Globus pallidus (tissue), 1 donor: ENCODE measurements around the gene REXO2.
A peak's percentile ranks its signal among the peaks of the same experiment; 100 is the strongest.

ENCODE experiments used
- DNase-seq: peaks from one replicate; pipeline ENCODE4 v3.0.0-alpha.2; 2015; ENCODE audit warnings: low spot score

REXO2 gene

DNA sequence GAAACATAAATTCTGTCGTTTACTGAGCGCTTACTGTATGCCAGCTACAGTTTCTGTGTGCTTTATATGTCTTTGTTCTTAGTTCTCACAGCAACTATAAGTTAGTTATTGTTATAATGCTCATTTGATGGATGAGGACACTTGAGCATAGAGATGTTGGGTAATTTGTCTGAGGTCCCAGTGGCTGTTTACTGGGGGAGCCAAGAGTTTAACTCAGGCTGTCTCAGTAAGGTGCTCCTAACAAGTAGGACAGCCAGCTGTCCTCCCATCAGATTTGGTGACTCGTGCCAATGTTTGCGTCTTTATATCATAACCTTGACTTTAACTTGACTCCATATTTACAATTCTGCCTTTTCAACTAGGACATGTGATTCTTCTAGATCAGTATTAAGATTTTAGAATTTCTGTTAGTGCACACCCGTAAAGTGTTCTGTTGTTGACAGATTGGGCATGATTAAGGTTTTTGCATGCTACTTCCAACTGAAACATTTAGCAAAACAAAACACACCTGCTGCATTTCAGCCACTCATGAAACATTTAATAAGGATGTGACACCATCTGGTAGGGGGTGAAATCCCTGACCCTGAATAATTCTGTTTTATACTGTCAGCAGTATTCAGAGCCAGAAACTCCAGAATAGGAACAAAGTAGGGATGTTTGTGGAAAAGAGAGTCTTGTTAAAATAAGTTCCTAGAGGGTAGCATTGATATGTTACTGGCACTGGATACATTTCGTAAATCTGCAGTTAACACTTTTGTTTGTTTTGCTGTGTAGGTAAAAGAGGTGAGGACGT lies 1.9 kb downstream of the REXO2 start:
- DNase-seq, result no peak

- DNase-seq, result no peak
Measured at GRCh38 chr11:114441921-114442320, 2.7 kb downstream of the REXO2 start.

DNA sequence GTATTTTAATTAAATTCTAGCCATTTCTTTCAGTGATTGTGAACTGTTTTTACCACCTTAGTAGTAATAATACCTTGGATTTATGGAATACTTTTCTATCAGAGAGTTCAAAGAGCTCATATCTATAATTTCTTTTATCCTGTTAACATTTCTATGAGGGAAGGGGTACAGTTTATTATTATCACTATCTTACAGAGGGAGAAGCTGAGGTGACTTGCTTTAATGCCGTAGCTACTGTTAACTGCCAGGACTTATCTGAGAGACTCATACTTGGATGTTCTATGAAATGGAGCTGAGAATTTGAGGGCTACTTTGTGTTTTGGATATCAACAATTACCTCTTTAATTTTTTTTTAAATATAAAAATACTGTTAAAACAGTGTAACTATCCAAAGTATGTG lies 3.3 kb downstream of the REXO2 start:
- DNase-seq, result no peak

- no peak for DNase-seq
Measured at GRCh38 chr11:114447444-114447843, 8.2 kb downstream of the REXO2 start.

DNA sequence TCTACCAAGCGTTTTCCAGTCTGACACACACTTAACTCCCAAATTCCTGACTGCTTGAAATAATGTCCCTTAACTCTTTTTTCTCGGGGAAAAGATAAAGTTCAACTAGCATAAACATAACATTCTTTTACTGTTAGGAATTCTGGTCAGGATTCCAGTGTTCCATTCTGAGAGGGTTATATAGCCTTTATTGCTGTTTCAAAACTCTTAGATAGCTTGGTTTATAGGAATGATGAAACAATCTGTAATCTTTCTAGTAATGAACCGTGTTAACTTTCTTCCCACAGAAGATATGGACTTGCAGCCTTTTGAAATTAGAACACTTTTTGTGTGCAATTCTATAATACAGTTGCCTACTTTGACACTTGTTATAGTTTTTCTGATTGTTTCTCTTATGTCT lies 8.6 kb downstream of the REXO2 start:
- no peak for DNase-seq

DNA sequence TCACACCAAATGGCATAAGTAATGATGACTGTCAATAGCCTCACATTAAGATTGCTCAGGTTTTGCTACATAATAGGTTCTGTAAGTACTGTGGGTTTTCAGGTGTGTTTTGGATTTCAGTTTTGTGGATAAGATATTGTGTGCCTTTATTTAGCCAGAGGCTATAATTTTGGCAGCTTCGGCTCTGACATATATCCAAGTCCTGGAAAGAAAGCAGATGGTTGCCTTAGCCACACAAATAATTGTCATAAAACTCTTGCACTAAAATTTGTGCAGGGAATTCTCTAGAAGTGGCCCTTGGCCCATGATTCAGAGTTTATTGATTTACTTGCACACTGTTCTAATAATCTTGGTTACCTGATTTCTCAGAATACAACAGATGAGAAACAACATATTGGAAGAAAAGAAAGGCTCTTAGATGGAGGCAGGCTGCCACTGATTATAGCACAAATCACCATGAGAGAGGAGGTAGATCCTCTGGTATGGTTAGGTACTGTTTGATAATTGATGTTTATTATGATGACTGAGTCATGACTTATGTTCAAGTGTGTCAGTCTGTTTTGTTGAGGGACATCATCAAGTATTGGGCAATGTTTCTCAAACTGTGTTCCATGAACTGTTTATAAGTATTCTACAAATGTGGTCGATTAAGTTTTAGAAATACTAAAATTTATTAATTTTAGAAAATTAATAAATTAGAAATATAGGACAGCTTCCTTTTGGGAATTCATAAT lies 9.6 kb downstream of the REXO2 start:
- no peak for DNase-seq

GRCh38 chr11:114449845-114450244 lies 10.6 kb downstream of the REXO2 start:
- DNase-seq, result no peak

- no peak for DNase-seq
Measured at GRCh38 chr11:114452399-114452798, 13.1 kb downstream of the REXO2 start.

- no peak for DNase-seq
Measured at GRCh38 chr11:114463999-114464398, 24.7 kb downstream of the REXO2 start.

DNA sequence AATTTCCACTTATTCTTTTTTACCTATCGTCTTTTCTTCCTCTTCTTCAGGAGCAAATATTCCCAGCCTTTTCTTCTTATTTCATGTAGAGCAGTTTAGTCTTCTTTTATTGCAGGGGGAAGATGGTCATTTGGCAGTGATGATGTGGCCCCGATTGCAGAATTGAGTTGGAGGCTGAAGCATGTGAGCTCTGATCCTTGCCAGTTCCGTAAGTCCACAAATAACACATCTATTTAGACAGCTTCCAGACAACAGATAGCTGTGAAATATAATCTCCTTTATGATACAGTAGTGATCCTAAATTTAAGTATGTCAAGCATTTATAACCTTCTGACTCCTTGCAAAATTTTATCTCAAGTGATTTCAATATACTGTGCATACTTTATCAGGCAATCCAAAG lies 27.5 kb downstream of the REXO2 start:
- DNase-seq, result no peak

DNA sequence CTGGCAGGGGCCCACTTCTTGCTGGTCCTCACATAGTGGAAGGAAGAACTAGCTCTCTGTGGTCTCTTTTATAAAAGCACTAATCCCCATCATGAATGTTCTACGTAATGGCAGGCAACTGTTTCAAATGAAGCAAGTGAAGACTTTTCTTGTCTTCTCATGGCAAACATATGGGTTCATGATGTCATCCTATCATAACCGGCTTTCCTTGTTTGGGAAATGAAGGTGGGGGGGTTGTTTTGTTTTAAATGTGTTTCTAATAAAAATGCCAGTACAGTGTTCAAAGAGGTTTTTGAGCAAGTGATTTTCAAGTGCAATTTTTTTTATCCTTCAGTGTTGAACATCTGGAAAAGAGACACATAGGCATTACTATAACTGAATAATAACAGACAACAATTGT lies 33.4 kb downstream of the REXO2 start:
- no peak for DNase-seq

DNA sequence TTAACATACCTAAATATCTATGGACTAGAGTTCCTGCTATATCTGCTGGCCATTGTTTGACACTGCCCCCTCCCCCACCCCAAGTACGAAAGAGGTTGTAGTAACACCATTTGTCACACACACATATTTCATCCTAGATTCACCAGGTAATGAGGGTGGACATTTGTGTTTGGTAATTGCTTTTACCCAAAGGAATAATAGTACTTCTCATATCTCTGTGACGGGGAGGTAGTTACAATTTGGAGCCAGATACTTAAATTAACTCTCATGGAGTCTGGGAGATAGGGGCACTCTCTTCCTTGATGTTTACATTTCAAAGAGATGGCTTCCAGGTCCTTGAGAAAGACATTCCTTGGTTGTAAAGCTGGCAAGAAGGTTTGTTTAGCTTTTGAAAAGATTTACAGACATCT lies 38.7 kb downstream of the REXO2 start:
- DNase-seq, result no peak

DNA sequence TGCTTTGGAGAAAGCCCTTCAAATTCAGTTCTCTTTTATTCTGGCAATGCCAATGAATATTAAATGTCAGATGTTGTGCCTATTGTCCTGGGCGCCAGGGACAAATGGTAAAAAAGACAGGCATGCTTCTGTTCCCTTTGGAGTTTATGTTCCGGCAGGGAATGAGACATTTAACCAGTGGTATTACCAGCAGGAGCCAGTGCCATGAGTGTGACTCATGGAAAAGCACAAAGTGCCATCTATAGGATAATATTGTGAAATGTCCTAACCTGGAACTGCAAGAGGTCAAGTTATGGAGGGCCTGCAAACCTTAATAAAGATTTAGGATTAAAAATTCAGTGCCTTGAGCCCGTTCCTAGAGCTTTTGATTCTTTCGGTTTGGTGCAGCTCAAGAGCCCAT lies 39.5 kb downstream of the REXO2 start:
- DNase-seq, result peak; percentile 9

- DNase-seq, result no peak
Measured at GRCh38 chr11:114479331-114479730, 40.1 kb downstream of the REXO2 start.

DNA sequence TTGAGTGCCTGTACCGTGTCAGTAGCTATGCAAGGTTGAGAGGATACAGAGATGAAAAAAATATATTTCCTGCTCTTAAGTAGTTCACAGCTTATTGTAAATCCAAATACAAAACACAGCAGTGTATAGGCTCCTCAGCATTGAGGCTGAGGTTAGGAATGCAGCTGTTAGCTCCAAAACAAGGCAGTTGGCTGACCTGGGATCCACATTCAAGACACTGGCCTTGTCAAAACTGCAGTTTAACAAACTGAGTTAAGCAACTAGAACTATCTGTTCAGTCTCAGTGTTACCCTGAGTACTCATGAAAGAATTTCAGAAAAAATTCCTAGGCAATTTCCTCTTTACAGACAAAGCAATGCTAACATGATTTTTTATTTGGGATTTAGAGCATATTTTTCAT lies 42.8 kb downstream of the REXO2 start:
- DNase-seq, result no peak

GRCh38 chr11:114483929-114484328 lies 44.7 kb downstream of the REXO2 start:
- DNase-seq, result no peak

GRCh38 chr11:114496915-114497314 lies 57.6 kb downstream of the REXO2 start:
- DNase-seq, result no peak

- no peak for DNase-seq
Measured at GRCh38 chr11:114499756-114500155, 60.5 kb downstream of the REXO2 start.
